ENCODE data around the gene IRF5. TPM values are rescaled to one million over a fixed set of nuclear protein-coding genes. Genes with fewer than 3 reads are reported as not detected.

IRF5 gene
- polyA plus RNA-seq, 4 donors, result 3.3 to 17.3 (median 6.2) TPM

- Histone ChIP-seq H3K27ac (ENCODE audit: low read depth in 1 of 3, low read length in 2 of 3) (no peak overlapping the region), H3K27me3 (ENCODE audit: control insufficient read depth in 3 of 3, insufficient read depth in 3 of 3, low read length in 3 of 3) (peaks cover 4 to 71% (median 12%) of the 10 kb centered on the region in 3 donors), H3K9me3 (ENCODE audit: control insufficient read depth in 2 of 2, insufficient read depth in 1 of 2, low read depth in 1 of 2, low read length in 1 of 2) (no peaks in the 10 kb centered on the region), H3K4me1 (ENCODE audit: control insufficient read depth in 3 of 3, insufficient read depth in 2 of 3, low read depth in 1 of 3, low read length in 2 of 3) (peaks cover 0 to 8% (median 0%) of the 10 kb centered on the region in 3 donors), H3K36me3 (ENCODE audit: control insufficient read depth in 3 of 3, insufficient read depth in 2 of 3, low read depth in 1 of 3, low read length in 3 of 3) (no peaks in the 10 kb centered on the region), H3K4me3 (ENCODE audit: low read depth in 1 of 3, low read length in 3 of 3) (peak overlapping the region in 1 of 3 donors; percentile 21)
- 26 to 40% (median 38%) methylated on average over 45 to 69 of the region's 69 CpGs for WGBS, 3 donors
- FAIRE-seq (no peak), DNase-seq (no peak)
Measured at GRCh38 chr7:128915841-128916642, 21.7 kb upstream of the IRF5 start.

DNA sequence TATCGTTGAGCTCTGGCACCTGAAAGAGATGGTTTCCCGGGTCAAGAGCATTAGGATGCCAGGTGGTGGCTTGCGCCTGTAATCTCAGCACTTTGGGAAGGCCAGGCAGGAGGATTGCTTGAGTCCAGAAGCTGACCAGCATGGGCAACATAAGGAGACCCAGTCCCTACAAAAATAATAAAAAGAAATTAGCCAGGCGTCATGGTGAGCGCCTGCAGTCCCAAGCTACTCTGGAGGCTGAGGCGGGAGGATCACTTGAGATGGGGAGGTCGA lies 21.1 kb upstream of the IRF5 start:
- DNase-seq, result no peak
- Histone ChIP-seq H3K36me3 (ENCODE audit: control insufficient read depth in 3 of 3, insufficient read depth in 2 of 3, low read depth in 1 of 3, low read length in 3 of 3) (no peaks in the 10 kb centered on the region), H3K27me3 (ENCODE audit: control insufficient read depth in 3 of 3, insufficient read depth in 3 of 3, low read length in 3 of 3) (peaks cover under 1 to 70% (median 12%) of the 10 kb centered on the region in 3 donors), H3K27ac (ENCODE audit: low read depth in 1 of 3, low read length in 2 of 3) (no peak overlapping the region), H3K4me1 (ENCODE audit: control insufficient read depth in 3 of 3, insufficient read depth in 2 of 3, low read depth in 1 of 3, low read length in 2 of 3) (peaks cover 0 to 5% (median 0%) of the 10 kb centered on the region in 3 donors), H3K4me3 (ENCODE audit: low read depth in 1 of 3, low read length in 3 of 3) (no peak overlapping the region), H3K9me3 (ENCODE audit: control insufficient read depth in 2 of 2, insufficient read depth in 1 of 2, low read depth in 1 of 2, low read length in 1 of 2) (no peaks in the 10 kb centered on the region)
- FAIRE-seq, result no peak
- 85 to 91% (median 89%) methylated on average over 7 of the region's 7 CpGs for WGBS, 3 donors

DNA sequence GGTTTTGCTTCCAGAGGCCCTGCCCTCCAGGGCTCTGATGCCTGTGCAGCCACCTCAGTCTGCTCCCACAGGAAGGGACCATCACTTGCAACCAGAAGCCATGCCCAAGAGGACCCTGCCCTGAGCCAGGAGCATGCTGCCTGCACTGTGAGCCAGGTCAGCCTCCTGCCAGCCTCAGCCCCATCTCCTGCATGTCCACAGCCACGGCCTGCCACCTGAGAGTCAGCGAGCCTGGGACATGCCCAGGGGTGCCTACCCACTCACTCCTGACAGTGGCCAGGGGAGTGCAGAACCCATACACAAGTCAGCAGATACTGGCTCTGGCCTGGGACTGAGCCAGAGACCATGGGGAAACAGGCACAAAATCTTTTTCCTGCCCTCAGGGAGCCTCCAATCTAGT lies 20.6 kb upstream of the IRF5 start:
- FAIRE-seq, result no peak
- Histone ChIP-seq H3K9me3 (ENCODE audit: control insufficient read depth in 2 of 2, insufficient read depth in 1 of 2, low read depth in 1 of 2, low read length in 1 of 2) (no peaks in the 10 kb centered on the region), H3K27me3 (ENCODE audit: control insufficient read depth in 3 of 3, insufficient read depth in 3 of 3, low read length in 3 of 3) (peaks cover 0 to 69% (median 16%) of the 10 kb centered on the region in 3 donors), H3K4me1 (ENCODE audit: control insufficient read depth in 3 of 3, insufficient read depth in 2 of 3, low read depth in 1 of 3, low read length in 2 of 3) (peaks cover 0 to 5% (median 0%) of the 10 kb centered on the region in 3 donors), H3K36me3 (ENCODE audit: control insufficient read depth in 3 of 3, insufficient read depth in 2 of 3, low read depth in 1 of 3, low read length in 3 of 3) (no peaks in the 10 kb centered on the region), H3K27ac (ENCODE audit: low read depth in 1 of 3, low read length in 2 of 3) (no peak overlapping the region), H3K4me3 (ENCODE audit: low read depth in 1 of 3, low read length in 3 of 3) (no peak overlapping the region)
- no peak for DNase-seq
- 86 to 96% (median 90%) methylated on average over 2 of the region's 2 CpGs for WGBS, 3 donors

- 85 to 89% (median 89%) methylated on average over 7 to 8 of the region's 8 CpGs for WGBS, 3 donors
Measured at GRCh38 chr7:128918016-128918665, 19.6 kb upstream of the IRF5 start.

GRCh38 chr7:128919241-128919640 lies 18.5 kb upstream of the IRF5 start:
- Histone ChIP-seq H3K27me3 (ENCODE audit: control insufficient read depth in 3 of 3, insufficient read depth in 3 of 3, low read length in 3 of 3) (peaks cover 0 to 72% (median 14%) of the 10 kb centered on the region in 3 donors), H3K4me1 (ENCODE audit: control insufficient read depth in 3 of 3, insufficient read depth in 2 of 3, low read depth in 1 of 3, low read length in 2 of 3) (peaks cover 0 to 5% (median 0%) of the 10 kb centered on the region in 3 donors), H3K9me3 (ENCODE audit: control insufficient read depth in 2 of 2, insufficient read depth in 1 of 2, low read depth in 1 of 2, low read length in 1 of 2) (no peaks in the 10 kb centered on the region), H3K27ac (ENCODE audit: low read depth in 1 of 3, low read length in 2 of 3) (no peak overlapping the region), H3K4me3 (ENCODE audit: low read depth in 1 of 3, low read length in 3 of 3) (no peak overlapping the region), H3K36me3 (ENCODE audit: control insufficient read depth in 3 of 3, insufficient read depth in 2 of 3, low read depth in 1 of 3, low read length in 3 of 3) (no peaks in the 10 kb centered on the region)
- FAIRE-seq (no peak), DNase-seq (no peak)
- WGBS, 3 donors, result 81 to 87% (median 84%) methylated on average over 5 to 6 of the region's 6 CpGs

More at GRCh38 chr7:128918016-128918665, 19.6 kb upstream of the IRF5 start:
- Histone ChIP-seq H3K4me3 (ENCODE audit: low read depth in 1 of 3, low read length in 3 of 3) (no peak overlapping the region), H3K27ac (ENCODE audit: low read depth in 1 of 3, low read length in 2 of 3) (no peak overlapping the region), H3K36me3 (ENCODE audit: control insufficient read depth in 3 of 3, insufficient read depth in 2 of 3, low read depth in 1 of 3, low read length in 3 of 3) (no peaks in the 10 kb centered on the region), H3K27me3 (ENCODE audit: control insufficient read depth in 3 of 3, insufficient read depth in 3 of 3, low read length in 3 of 3) (peaks cover 0 to 74% (median 17%) of the 10 kb centered on the region in 3 donors), H3K4me1 (ENCODE audit: control insufficient read depth in 3 of 3, insufficient read depth in 2 of 3, low read depth in 1 of 3, low read length in 2 of 3) (peaks cover 0 to 5% (median 0%) of the 10 kb centered on the region in 3 donors), H3K9me3 (ENCODE audit: control insufficient read depth in 2 of 2, insufficient read depth in 1 of 2, low read depth in 1 of 2, low read length in 1 of 2) (no peaks in the 10 kb centered on the region)
- FAIRE-seq, result no peak
- DNase-seq, result no peak

- no peak for FAIRE-seq
- H3K36me3 ChIP-seq (ENCODE audit: control insufficient read depth in 3 of 3, insufficient read depth in 2 of 3, low read depth in 1 of 3, low read length in 3 of 3), result no peaks in the 10 kb centered on the region
- no peak for DNase-seq
- no peaks in the 10 kb centered on the region for H3K9me3 ChIP-seq (ENCODE audit: control insufficient read depth in 2 of 2, insufficient read depth in 1 of 2, low read depth in 1 of 2, low read length in 1 of 2)
- H3K4me3 ChIP-seq (ENCODE audit: low read depth in 1 of 3, low read length in 3 of 3), result no peak overlapping the region
- WGBS, 3 donors, result 55 to 67% (median 64%) methylated on average over 14 of the region's 14 CpGs
- peaks cover 0 to 64% (median 8%) of the 10 kb centered on the region in 3 donors for H3K27me3 ChIP-seq (ENCODE audit: control insufficient read depth in 3 of 3, insufficient read depth in 3 of 3, low read length in 3 of 3)
- H3K4me1 ChIP-seq (ENCODE audit: control insufficient read depth in 3 of 3, insufficient read depth in 2 of 3, low read depth in 1 of 3, low read length in 2 of 3), result peaks cover 0 to 5% (median 0%) of the 10 kb centered on the region in 3 donors
- no peak overlapping the region for H3K27ac ChIP-seq (ENCODE audit: low read depth in 1 of 3, low read length in 2 of 3)
Measured at GRCh38 chr7:128919881-128920799, 17.6 kb upstream of the IRF5 start.

DNA sequence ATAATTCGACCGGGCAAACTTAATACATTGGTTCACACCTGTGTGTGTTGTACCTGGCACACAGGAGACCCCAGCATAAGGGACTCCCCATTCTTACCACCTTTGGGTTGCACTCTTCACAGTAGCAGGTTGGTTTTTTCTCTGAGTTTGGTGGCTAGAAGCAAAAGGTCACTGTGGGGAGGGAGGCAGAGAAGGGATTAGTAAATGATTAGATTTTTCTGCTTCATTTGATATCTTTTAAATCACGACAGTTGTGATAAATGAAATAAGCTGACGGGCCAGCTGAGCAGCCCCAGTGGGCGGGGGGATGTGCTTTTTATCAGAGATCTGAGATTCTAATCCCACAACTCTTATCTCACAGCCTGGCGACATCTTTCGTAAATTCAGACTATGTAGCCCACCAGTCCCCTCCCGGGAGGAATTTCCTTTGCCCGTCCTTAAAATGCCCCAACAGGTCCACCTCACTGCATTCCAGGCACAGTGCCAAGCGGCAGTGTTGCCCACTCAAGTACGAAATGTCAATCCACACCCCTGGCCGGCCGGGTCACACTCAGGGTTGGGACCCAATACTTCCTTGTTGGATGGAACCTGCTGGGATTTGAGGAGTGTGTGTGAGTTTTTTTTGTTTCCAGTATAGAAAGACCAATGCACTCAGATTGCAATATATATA lies 16.7 kb upstream of the IRF5 start:
- WGBS, 3 donors, result 33 to 53% (median 40%) methylated on average over 13 of the region's 13 CpGs
- H3K36me3 ChIP-seq (ENCODE audit: control insufficient read depth in 3 of 3, insufficient read depth in 2 of 3, low read depth in 1 of 3, low read length in 3 of 3), result no peaks in the 10 kb centered on the region
- H3K9me3 ChIP-seq (ENCODE audit: control insufficient read depth in 2 of 2, insufficient read depth in 1 of 2, low read depth in 1 of 2, low read length in 1 of 2), result no peaks in the 10 kb centered on the region
- peaks cover 0 to 56% (median 6%) of the 10 kb centered on the region in 3 donors for H3K27me3 ChIP-seq (ENCODE audit: control insufficient read depth in 3 of 3, insufficient read depth in 3 of 3, low read length in 3 of 3)
- FAIRE-seq, result no peak
- no peaks in the 10 kb centered on the region for H3K4me1 ChIP-seq (ENCODE audit: control insufficient read depth in 3 of 3, insufficient read depth in 2 of 3, low read depth in 1 of 3, low read length in 2 of 3)
- DNase-seq, result no peak
- no peak overlapping the region for H3K27ac ChIP-seq (ENCODE audit: low read depth in 1 of 3, low read length in 2 of 3)
- H3K4me3 ChIP-seq (ENCODE audit: low read depth in 1 of 3, low read length in 3 of 3), result no peak overlapping the region
